Gastroesophageal sphincter (tissue), 2 donors: ENCODE measurements around the gene ALS2.

Source experiments
- EP300 ChIP-seq: sonication (generic); formaldehyde crosslinking; IDR thresholded peaks from one replicate; pipeline ENCODE4 v1.6.1; 2017; ENCODE audit warnings: antibody characterized with exemption, mild to moderate bottlenecking
- POLR2A ChIP-seq, 2 donors: fragments of 450-650 bp; IDR thresholded peaks; one replicate each; pipeline ENCODE4 v1.6.1; 2017; ENCODE audit warnings: antibody characterized with exemption in 2 of 2, mild to moderate bottlenecking in 2 of 2, moderate library complexity in 1 of 2

- TF ChIP-seq EP300 (no peak), POLR2A (IDR thresholded peaks at IDR 0.05) (no peak)
Observed at GRCh38 chr2:201661366-201661765, 119.4 kb downstream of the ALS2 start.
